A673 (cell line): ENCODE data around the gene GRIK1.

Source experiments
- CTCF ChIP-seq: fragments of 300-800, 200-600 bp; sonication (generic); conservative IDR thresholded peaks from 2 replicates; pipeline ENCODE4 v1.5.1; 2017; ENCODE audit warnings: low read depth, mild to moderate bottlenecking, antibody characterized with exemption, low read length, moderate library complexity, mixed read lengths
- EZH2 ChIP-seq: fragments of 200-600 bp; sonication (generic); IDR thresholded peaks from 2 replicates; pipeline ENCODE4 v1.6.1; 2017; ENCODE audit warnings: borderline replicate concordance, low read depth, mild to moderate bottlenecking, mixed read lengths, antibody characterized with exemption, low read length; ENCODE audit not compliant: poor library complexity, severe bottlenecking

DNA sequence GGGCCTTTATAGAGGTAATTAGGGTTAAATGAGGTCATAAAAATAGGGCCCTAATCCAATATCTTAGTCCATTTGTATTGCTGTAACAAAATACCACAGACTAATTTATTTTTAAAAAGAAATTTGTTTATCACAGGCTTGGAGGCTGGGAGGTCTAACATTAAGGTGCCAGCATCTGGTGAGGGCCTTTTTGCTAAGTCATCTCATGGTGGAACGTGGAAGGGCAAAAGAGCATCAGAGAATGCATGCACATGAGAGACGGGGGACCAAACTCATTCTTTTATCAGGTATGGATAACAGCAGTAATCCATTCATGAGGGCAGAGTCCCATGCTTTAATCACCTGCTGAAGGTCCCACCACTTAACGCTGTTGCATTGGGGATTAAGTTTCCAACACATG, 313.8 kb downstream of the GRIK1 start:
- TF ChIP-seq CTCF (no peak), EZH2 (no peak)
